GM21717 (cell line): ENCODE data around the gene ARHGAP9.
"Not testable (repeated sequence)": the region's sequence is repeated elsewhere in the genome, so short reads cannot be mapped to it uniquely, and the experiment has no call there.

ENCODE experiments used
- ATAC-seq: cut with Tn5 transposase; IDR thresholded peaks from one replicate; pipeline ENCODE4 v1.9.1; 2021; ENCODE audit warnings: mild to moderate bottlenecking, moderate library complexity; ENCODE audit not compliant: unreplicated experiment

ARHGAP9 gene

DNA sequence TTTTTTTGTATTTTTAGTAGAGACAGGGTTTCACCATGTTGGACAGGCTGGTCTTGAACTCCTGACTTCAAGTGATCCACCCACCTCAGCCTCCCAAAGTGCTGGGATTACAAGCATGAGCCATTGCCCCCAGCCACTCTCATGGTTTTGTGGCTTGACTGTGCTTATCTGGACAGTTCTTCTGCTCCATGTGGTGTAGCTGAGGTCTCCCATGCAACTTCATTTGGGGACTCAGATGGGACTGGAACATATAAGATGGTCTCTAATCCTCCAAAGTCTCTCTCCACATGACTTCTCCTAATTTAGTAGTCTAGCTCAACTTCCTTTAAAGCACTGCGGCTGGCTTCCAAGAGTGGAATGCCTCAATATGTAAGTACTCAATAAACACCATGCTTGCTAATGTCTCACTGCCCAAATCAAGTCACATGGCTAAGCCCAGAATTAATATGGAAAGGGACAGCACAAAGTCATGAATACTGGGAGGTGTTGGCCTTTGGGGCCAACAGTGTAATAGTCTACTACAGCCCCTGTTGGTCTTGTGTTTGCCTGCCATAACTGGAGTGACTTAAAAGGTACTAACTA is 37.7 kb downstream of the ARHGAP9 start:
- no peak for ATAC-seq

DNA sequence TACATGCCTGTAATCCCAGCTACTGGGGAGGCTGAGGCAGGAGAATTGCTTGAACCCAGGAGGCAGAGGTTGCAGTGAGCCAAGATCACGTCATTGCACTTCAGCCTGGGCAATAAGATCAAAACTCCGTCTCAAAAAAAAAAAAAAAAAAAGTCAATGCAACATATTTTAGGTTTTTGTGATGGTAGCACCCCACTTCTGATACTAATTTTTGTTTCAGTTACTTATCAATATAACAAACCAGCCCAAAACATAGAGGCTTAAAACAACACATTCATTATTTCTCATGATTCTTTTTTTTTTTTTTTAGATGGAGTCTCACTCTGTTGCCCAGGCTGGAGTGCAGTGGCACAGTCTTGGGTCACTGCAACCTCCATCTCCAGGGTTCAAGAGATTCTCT is 38.3 kb downstream of the ARHGAP9 start:
- not testable (repeated sequence) for ATAC-seq

DNA sequence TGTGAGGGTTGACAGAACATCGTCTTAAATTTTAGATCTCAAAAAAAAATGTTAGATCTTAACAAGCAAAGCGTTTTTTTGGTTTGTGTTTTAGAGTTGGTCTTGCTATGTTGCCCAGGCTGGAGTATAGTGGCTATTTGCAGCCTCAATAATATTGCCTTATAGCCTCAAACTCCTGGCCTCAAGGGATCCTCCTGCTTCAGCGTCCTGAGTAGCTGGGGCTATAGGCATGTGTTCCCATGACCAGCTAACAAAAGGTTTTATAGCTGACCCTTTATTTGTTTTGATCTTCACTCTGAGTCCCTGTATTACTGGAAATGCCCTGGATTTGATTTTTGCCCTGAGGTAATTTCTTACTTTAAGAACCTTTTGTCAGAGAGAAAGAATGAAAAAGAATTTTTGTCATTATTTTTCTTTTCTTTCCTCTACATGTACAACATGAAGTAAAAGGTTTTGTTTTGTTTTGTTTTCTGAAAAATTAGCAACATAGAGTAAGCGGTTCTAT is 39.9 kb downstream of the ARHGAP9 start:
- ATAC-seq: no peak

DNA sequence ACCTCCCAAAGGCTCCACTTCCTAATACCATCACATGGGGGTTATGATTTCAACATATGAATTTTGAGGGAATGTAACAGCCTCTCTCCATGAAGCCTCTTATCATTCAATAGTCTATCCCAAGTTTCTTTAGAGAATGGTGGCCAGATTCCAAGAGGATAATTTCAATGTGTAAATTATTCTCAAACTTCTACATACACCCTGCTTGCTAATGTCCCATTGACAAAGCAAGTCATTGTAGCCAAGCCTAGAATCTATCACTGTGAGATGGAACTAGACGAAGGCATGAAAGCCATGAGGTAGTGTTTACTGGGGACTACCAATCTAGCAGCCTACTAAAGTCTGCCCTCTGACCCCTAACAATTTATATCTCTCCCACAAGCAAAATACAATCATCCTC is 41.3 kb downstream of the ARHGAP9 start:
- ATAC-seq: no peak

DNA sequence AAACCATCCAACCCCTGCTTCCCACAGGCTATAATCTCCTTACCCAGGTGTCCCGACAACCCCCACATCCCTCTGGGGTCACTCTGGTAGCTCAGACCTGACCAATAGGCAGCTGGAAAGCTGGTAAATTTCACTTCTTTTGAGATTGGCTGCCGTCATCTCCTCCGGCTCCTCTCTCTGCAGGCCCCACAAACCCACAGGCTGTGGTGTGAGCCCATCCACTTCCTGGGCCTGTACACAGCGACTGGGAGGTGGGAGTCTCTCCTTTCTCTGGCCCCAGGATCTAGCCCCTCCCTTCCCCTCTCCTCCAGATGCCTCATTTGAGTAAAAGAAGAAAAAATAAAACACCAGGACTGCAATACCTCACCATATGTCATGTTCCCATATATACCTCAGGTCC is 44.4 kb downstream of the ARHGAP9 start:
- no peak for ATAC-seq

DNA sequence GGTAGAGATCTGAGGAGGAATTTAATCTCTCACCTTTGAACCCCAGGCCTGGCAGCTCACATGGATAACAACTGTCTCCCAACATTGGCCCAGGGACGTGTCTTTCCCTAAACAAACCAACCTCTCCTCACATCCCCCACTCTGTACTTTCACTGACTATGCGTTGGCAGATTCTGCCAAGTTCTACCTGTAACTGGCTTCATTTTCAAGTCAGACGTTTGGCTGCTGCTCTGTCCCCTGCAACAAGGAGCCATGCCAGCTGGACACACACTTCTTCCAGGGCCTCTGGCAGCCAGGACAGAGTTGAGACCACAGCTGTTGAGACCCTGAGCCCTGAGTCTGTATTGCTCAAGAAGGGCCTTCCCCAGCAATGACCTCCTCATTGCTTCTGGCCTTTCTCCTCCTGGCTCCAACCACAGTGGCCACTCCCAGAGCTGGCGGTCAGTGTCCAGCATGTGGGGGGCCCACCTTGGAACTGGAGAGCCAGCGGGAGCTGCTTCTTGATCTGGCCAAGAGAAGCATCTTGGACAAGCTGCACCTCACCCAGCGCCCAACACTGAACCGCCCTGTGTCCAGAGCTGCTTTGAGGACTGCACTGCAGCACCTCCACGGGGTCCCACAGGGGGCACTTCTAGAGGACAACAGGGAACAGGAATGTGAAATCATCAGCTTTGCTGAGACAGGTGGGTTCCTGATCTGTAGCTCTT is 45.0 kb downstream of the ARHGAP9 start, which contains the start of gene INHBC:
Gene INHBC, plus strand, starts transcription at position 268 of the 707 bp plus-strand sequence. Its CDS starts 103 bp downstream, at position 371.
- ATAC-seq: no peak

DNA sequence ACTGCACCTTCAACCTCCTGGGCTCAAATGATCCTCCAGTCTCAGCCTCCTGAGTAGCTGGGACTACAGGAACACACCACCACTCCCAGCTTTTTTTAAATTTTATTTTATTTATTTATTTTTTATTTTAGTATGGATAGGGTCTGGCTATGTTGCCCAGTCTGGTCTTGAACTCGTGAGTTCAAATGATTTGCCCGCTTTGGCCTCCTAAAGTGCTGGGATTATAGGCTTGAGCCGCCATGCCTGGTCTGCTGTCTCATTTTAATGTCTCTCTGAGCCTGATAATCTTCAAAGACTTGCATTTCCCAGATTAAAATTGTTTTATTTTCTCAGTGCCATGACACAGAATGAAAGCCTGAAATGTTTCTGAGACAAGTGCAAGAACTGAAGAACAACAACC is 46.3 kb downstream of the ARHGAP9 start:
- no peak for ATAC-seq

DNA sequence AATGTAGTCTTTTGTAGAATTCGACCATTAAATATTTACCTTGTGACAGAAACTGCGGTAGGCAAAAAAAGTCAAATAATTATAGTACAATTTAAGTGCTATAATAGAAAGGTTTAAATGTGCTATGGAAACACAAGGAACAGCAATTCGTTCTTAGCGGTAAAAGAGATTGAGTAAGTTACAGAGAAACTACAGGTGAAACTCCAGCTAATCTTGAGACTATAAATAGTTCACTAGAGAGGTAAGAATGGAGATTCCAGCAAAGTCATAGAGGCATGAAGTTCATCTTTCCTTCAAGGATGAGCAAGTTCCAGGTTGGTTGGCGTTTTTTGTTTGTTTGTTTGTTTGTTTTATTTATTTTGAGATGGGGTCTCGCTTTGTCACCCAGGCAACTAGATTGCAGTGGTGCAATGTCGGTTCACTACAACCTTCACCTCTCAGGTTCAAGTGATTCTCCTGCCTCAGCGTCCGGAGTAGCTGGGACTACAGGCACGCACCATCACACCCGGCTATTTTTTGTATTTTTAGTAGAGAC is 47.9 kb downstream of the ARHGAP9 start:
- no peak for ATAC-seq

DNA sequence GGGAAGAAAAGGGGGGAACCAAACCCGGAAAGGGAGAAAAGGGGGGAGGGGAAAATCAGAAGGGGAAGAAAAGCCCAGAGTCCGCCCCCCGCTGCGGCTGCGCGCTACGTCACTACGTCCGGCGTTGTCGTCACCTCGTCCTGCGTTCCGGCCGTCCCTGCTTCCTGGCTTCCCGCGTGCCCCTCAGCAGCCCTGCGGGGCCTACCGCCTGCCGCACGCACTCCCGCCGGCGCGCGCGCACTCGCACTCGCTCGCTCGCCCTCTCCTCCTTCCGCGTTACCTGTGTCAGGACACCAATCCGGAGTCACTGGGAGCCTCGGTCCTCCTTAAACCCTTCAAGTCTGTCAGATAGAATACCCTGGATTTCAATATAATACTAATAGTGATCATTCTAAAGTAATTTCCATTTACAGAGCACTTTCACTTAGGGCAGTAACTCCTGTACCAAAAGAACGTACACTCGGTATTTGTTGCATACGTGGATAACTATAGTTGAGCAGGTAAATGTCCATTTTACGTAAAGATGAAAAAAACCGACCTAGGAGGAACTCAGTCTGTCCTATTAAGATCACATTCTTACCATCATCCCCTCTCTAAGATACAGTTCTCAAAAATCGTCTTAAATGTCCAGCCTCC is 48.6 kb downstream of the ARHGAP9 start, which contains the start of gene R3HDM2:
Gene R3HDM2, minus strand, starts transcription at position 113 of the 636 bp plus-strand sequence. CDS start 120,615 bp downstream, outside the sequence.
- ATAC-seq: peak; percentile 89

DNA sequence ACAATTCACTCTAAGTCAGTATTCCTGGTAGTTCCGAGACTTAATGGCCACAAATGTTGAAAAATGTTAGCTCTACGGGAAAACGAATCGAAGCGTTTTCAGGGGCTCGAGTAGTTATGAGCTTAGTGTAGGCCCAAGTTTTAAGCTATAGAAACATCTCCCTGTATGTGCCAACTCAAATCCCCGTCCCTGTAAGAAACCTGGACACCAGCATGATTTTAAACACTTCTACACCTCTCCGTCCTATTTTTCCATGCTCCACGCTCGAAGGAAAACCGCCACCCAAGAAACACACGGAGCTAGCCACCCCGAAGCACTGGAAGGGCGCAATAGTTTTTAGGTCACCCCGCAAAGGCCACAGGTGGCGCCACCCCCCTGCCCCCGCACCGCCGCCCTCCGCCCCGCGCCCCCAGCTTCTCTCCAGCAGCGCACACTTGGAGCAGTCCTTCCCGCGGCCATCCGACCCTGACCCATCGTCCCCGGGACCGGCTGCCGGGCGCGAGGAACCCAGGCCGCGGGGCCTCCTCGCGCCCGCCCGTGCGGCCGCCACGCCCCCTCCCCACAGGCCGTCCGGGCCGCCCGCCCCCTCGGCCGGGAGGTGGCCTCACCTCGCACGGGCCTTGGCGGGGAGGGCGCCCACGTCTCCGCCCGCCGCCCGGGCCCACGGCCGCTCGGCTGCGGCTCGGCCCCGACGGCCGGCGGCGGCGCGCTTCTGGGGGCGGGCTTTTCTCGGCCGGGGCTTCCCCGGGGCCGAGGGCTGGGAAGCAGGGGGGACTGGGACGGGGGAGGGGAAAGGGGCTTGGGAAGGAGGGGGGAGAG is 49.3 kb downstream of the ARHGAP9 start:
- peak; percentile 42 for ATAC-seq

DNA sequence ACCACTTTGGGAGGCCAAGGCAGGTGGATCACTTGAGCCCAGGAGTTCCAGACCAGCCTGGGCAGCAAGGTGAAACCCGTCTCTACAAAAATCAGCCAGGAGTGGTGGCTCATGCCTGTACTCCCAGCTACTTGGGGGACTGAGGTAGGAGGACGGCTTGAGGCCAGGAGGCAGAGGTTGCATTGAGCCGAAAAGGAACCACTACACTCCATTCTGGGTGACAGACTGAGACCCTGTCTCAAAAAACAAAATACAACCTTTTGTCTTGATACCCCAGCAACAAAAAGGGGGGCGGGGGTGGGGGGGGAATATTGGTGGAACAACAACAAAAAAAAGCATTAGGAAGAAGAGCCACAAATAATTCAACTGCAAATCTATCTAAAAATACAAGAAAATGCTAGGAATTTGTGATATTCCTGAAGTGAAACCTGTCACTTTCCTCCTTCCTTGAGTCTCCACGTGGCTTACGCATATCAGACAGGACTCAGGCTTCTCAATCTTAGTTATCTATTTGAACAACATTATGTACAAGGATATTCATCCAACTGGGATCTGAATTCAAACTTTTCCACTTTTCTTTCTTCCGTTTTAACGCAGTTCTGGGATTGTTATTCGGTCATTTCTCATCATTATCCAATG is 50.1 kb downstream of the ARHGAP9 start:
- no peak for ATAC-seq

DNA sequence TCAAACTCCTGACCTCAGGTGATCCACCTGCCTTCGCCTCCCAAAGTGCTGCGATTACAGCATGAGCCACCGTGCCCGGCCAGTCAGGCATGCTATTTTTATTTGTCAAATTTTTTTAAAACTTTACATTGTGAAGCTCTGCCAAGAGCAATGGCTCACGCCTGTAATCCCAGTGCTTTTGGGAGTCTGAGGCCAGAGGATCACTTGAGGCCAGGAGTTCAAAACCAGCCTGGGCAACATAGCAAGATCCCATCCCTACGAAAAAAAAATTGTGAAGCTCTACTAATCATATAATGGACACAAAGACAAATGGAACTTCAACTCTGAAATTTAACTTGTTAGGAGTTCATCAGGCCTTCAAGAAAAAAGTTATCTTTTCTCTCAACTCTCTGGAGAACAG is 50.7 kb downstream of the ARHGAP9 start:
- no peak for ATAC-seq

DNA sequence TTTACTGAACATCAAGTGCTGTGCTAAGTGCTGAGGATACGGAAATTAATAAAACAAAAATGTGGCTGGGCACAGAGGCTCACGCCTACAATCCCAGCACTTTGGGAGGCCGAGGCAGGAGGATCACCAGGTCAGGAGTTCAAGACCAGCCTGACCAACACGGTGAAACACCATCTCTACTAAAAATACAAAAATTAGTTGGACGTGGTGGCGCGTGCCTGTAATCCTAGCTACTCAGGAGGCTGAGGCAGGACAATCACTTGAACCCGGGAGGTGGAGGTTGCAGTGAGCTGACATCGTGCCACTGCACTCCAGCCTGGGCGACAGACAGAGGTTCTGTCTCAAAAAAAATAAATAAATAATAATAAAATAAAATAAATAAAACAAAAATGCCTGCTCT is 52.7 kb downstream of the ARHGAP9 start:
- ATAC-seq: not testable (repeated sequence)
